Nephron progenitor cell (in vitro differentiated cells): ENCODE data around the gene KCNH4.

Experiments used
- DNase-seq: peaks from one replicate; pipeline ENCODE4 v3.0.0; 2021
- H3K27ac Mint-ChIP-seq: 2 replicates; pipeline ENCODE4 v1.8.0; 2021; ENCODE audit warnings: mild to moderate bottlenecking, moderate library complexity, mixed read lengths
- H3K27me3 Mint-ChIP-seq: 2 replicates; pipeline ENCODE4 v1.8.0; 2021; ENCODE audit warnings: mild to moderate bottlenecking, low read depth, mixed read lengths; ENCODE audit not compliant: poor library complexity
- H3K36me3 Mint-ChIP-seq: 2 replicates; pipeline ENCODE4 v1.8.0; 2021; ENCODE audit warnings: low read depth, mixed read lengths
- H3K4me1 Mint-ChIP-seq: 2 replicates; pipeline ENCODE4 v1.8.0; 2021; ENCODE audit warnings: mixed read lengths
- H3K4me3 Mint-ChIP-seq: 2 replicates; pipeline ENCODE4 v1.8.0; 2021; ENCODE audit warnings: mild to moderate bottlenecking, moderate library complexity, mixed read lengths
- H3K9me3 Mint-ChIP-seq: 2 replicates; pipeline ENCODE4 v1.8.0; 2021; ENCODE audit warnings: mild to moderate bottlenecking, moderate library complexity, mixed read lengths
- TF ChIP-seq, protein P1 (sequence below): fragments of 200-600 bp; sonication (generic); IDR thresholded peaks from 2 replicates; pipeline ENCODE4 v1.5.0; 2021; ENCODE audit warnings: antibody characterized with exemption

Gene KCNH4

DNA sequence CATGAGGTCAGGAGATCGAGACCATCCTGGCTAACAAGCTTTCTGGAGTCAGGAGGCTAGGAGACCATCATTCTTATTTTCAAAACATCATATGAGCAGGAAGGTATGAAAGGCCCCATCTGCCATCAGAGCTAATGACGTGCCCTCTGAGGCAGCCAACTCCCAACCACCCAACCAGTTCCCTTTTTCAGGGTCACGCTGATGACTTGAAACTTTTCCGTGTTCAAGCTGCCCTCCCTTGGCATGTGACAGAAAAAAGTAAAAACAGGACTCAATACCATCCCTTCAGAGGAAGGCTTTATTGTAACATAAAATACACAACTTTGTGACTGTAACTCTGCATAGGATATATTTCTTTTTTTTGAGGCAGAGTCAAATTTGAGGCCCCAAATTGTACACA is 18.0 kb upstream of the KCNH4 start:
- peaks cover 37% of the 10 kb centered on the region for H3K36me3 Mint-ChIP-seq
- TF ChIP-seq, protein P1, sequence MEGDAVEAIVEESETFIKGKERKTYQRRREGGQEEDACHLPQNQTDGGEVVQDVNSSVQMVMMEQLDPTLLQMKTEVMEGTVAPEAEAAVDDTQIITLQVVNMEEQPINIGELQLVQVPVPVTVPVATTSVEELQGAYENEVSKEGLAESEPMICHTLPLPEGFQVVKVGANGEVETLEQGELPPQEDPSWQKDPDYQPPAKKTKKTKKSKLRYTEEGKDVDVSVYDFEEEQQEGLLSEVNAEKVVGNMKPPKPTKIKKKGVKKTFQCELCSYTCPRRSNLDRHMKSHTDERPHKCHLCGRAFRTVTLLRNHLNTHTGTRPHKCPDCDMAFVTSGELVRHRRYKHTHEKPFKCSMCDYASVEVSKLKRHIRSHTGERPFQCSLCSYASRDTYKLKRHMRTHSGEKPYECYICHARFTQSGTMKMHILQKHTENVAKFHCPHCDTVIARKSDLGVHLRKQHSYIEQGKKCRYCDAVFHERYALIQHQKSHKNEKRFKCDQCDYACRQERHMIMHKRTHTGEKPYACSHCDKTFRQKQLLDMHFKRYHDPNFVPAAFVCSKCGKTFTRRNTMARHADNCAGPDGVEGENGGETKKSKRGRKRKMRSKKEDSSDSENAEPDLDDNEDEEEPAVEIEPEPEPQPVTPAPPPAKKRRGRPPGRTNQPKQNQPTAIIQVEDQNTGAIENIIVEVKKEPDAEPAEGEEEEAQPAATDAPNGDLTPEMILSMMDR = no peak
- DNase-seq = no peak
- H3K4me3 Mint-ChIP-seq = no peak overlapping the region
- peaks cover 7% of the 10 kb centered on the region for H3K27me3 Mint-ChIP-seq
- peak overlapping the region; percentile 88 for H3K27ac Mint-ChIP-seq
- peaks cover 19% of the 10 kb centered on the region for H3K4me1 Mint-ChIP-seq
- no peaks in the 10 kb centered on the region for H3K9me3 Mint-ChIP-seq

DNA sequence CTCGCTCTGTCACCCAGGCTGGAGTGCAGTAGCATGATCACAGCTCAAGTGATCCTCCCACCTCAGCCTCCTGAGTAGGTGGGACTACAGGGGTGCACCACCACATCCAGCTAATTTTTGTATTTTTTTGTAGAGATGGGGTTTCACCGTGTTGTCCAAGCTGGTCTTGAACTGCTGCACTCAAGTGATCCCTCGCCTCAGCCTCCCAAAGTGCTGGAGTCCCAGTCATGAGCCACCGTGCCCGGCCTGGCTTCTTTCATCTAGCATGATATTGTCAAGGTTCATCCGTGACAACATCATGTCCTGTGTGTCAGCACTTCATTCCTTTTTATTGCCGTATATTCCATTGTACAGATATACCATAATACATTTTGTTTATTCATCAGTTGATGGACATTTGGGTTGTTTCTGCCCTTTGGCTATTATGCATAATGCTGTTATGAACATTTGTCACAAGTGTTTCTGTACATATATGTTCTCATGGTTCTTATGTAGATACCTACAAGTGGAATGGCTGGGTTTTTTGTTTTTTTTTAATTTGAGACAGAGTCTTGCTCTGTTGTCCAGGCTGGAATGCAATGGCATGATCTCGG is 16.7 kb upstream of the KCNH4 start:
- no peak overlapping the region for H3K4me3 Mint-ChIP-seq
- no peaks in the 10 kb centered on the region for H3K9me3 Mint-ChIP-seq
- peaks cover 7% of the 10 kb centered on the region for H3K27me3 Mint-ChIP-seq
- DNase-seq = no peak
- TF ChIP-seq, protein P1 = no peak
- H3K4me1 Mint-ChIP-seq = peaks cover 26% of the 10 kb centered on the region
- H3K36me3 Mint-ChIP-seq = peaks cover 27% of the 10 kb centered on the region
- no peak overlapping the region for H3K27ac Mint-ChIP-seq

DNA sequence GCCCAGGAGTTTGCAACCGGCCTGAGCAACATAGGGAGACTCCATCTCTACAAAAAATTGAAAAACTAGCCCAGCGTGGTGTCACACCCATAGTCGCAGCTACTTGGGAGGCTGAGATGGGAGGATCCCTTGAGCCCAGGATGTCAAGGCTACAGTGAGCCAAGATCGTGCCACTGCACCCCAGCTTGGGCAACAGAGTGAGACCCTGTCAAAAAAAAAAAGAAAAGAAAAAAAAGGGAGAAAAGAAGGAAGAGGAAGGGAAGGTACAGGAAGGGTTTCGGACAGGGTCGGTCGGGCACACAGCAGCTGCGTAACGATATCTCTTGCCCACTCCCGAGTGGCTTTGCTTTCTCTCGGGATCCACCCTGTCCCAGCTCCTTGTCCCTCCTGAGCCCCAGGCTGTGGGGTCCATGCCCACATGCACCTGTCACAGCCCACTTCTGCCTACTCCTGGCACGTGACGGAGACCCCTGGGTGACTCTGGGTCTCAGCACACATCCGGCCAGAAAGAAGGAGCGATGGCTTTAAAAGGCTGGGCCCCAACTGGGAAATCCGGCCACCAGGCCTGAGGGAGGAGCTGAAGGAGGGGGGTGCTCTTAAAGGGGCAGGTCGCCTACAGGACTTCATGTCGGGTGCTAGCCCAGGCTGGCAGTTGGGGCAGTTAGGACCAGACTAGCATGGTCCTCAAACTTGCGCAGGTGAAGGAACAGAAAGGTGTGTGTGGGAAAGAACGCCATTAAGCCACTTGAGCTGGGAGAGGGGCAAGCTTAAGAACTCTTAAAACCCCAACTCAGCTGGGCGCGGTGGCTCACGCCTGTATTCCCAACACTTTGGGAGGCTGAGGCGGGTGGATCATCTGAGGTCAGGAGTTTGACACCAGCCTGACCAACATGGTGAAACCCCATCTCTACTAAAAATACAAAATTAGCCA is 13.3 kb upstream of the KCNH4 start, which contains the start of gene GHDC:
TSS of gene GHDC (minus strand) at position 526 of the 931 bp plus-strand sequence. CDS start 913 bp downstream, outside the sequence.
- peaks cover 7% of the 10 kb centered on the region for H3K36me3 Mint-ChIP-seq
- H3K27me3 Mint-ChIP-seq = peaks cover 7% of the 10 kb centered on the region
- H3K27ac Mint-ChIP-seq = no peak within 1 kb of the TSS
- TF ChIP-seq, protein P1 = no peak
- H3K4me3 Mint-ChIP-seq = peak within 1 kb of the TSS; percentile 83
- H3K9me3 Mint-ChIP-seq = no peaks in the 10 kb centered on the region
- DNase-seq = peak; percentile 61
- H3K4me1 Mint-ChIP-seq = peaks cover 19% of the 10 kb centered on the region

DNA sequence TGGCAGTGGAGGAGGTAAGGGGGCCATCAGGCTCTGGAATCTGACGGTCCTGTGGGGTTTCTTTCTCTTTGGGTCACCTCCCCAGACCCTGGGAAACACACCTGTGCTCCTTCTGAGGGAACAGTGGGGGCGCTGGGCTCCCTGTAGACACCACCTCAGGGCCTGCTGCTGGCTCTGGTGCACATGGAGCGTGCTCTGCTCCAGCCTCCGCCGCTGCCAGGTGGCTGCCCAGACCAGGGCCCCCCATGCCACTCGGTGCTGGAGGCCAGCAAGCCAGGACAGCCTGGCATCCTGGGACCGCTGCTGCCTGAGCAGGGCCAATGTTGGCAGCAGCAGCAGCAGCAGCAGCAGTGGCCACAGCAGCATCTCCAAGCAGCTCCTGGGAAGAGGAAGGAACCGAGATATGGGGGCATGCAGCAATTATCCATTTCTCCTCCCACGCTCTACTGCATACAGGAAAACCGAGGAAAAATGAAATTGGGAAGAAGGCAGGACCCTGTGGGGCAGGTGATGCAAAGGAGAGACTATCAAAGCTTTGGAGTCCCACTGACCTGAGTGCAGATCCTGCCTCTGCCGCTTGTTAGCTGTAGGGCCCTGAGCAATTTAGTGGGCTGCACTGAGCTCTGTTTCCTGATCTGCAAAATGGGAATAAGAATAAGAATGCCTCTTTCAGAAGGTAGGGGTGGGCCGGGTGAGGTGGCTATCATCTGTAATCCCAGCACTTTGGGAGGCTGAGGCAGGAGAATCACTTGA is 12.4 kb upstream of the KCNH4 start:
- H3K27ac Mint-ChIP-seq = no peak overlapping the region
- H3K36me3 Mint-ChIP-seq = peaks cover 7% of the 10 kb centered on the region
- no peak for DNase-seq

DNA sequence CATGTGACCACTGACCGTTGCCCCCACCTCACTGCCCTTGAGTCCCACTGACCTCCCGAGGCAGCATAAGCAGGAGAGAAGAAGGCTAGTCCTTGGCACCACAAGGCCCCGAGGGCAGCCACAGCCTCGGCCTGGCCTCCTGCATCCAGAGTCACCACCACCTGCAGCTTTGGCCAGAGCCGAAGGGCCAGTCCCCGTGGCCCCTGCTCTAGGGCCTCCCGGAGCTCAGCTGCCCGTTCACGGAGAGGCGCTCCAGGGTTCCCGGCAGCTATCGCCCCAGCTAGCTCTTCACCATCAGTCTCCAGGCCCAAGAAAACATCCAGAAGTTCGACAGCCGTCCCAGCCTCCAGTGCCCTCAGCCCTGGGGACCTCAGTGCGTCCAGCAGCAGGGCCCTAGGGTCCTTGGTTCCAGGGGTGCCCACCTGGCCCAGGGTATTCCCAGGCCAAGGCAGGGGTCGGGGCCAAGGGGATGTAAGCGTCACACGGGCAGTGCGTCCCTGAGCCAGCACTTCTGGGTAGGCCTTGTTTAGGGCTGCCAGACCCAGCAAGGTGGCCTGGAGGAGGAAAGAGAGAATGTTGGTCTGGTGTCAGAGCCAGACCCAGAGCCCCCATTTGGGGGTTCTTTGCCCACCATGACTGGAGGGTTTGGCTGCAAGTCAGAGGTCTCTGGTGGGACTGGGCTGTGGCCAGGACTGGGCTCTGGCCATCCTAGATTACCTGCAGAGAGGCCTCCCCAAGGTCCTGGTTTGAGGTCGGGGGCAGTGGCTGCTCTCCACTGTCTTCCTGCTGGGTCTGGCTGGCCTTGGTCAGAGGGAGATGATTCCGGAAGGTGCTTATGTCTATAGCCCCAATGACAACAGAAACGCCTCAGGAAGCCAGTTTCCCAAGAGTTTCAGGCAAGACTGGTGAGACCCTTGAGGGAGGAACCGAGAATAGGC is 11.5 kb upstream of the KCNH4 start:
- peaks cover 19% of the 10 kb centered on the region for H3K4me1 Mint-ChIP-seq
- DNase-seq = no peak
- peaks cover 3% of the 10 kb centered on the region for H3K36me3 Mint-ChIP-seq
- no peaks in the 10 kb centered on the region for H3K9me3 Mint-ChIP-seq
- peaks cover 9% of the 10 kb centered on the region for H3K27me3 Mint-ChIP-seq
- H3K4me3 Mint-ChIP-seq = no peak overlapping the region
- H3K27ac Mint-ChIP-seq = no peak overlapping the region
- TF ChIP-seq, protein P1 = no peak

More for the DNA sequence above, 12.4 kb upstream of the KCNH4 start:
- TF ChIP-seq, protein P1 = no peak
- Mint-ChIP-seq H3K27me3 (peaks cover 9% of the 10 kb centered on the region), H3K9me3 (no peaks in the 10 kb centered on the region), H3K4me3 (peak overlapping the region; percentile 83), H3K4me1 (peaks cover 19% of the 10 kb centered on the region)
